HG03571 (cell line): Measurements from ENCODE around the gene IFNLR1.

ENCODE experiments used
- ATAC-seq: cut with Tn5 transposase; IDR thresholded peaks from one replicate; pipeline ENCODE4 v1.9.1; 2021; ENCODE audit not compliant: unreplicated experiment

IFNLR1 gene

GRCh38 chr1:24180676-24181075 is 6.4 kb downstream of the IFNLR1 start:
- no peak for ATAC-seq

- no peak for ATAC-seq
These were observed 7.7 kb downstream of the IFNLR1 start for GRCh38 chr1:24179251-24179840.

GRCh38 chr1:24178407-24178806 is 8.7 kb downstream of the IFNLR1 start:
- ATAC-seq = no peak

- no peak for ATAC-seq
These were observed 9.9 kb downstream of the IFNLR1 start for GRCh38 chr1:24177161-24177560.

- ATAC-seq = no peak
These were observed 11.9 kb downstream of the IFNLR1 start for GRCh38 chr1:24175033-24175755.

- ATAC-seq = no peak
These were observed 13.2 kb downstream of the IFNLR1 start for GRCh38 chr1:24173638-24174575.

- ATAC-seq = no peak
These were observed 14.5 kb downstream of the IFNLR1 start for GRCh38 chr1:24172598-24172997.

GRCh38 chr1:24169286-24169685 is 17.8 kb downstream of the IFNLR1 start:
- no peak for ATAC-seq

GRCh38 chr1:24168245-24168644 is 18.8 kb downstream of the IFNLR1 start:
- no peak for ATAC-seq

- no peak for ATAC-seq
These were observed 20.1 kb downstream of the IFNLR1 start for GRCh38 chr1:24167008-24167407.

- ATAC-seq = no peak
These were observed 21.6 kb downstream of the IFNLR1 start for GRCh38 chr1:24165500-24165899.

GRCh38 chr1:24164004-24164403 is 23.1 kb downstream of the IFNLR1 start:
- no peak for ATAC-seq

- ATAC-seq = no peak
These were observed 24.9 kb downstream of the IFNLR1 start for GRCh38 chr1:24162201-24162600.

GRCh38 chr1:24161270-24161669 is 25.8 kb downstream of the IFNLR1 start:
- ATAC-seq = no peak

GRCh38 chr1:24159366-24159765 is 27.7 kb downstream of the IFNLR1 start:
- ATAC-seq = no peak

GRCh38 chr1:24157918-24158481 is 29.1 kb downstream of the IFNLR1 start:
- ATAC-seq = no peak

GRCh38 chr1:24156542-24157260 is 30.4 kb downstream of the IFNLR1 start:
- no peak for ATAC-seq

- no peak for ATAC-seq
These were observed 31.9 kb downstream of the IFNLR1 start for GRCh38 chr1:24155011-24155782.

GRCh38 chr1:24154215-24154614 is 32.9 kb downstream of the IFNLR1 start:
- no peak for ATAC-seq
